Measurements from ENCODE around the gene DNAJC25.
"Not testable (repeated sequence)": the region's sequence is repeated elsewhere in the genome, so short reads cannot be mapped to it uniquely, and the experiment has no call there.

DNAJC25 gene

GRCh38 chr9:111661802-111662521, 30.8 kb downstream of the DNAJC25 start:
- in situ Hi-C loops (cut with MboI; ENCODE audit: low sequenced_read_pairs, unreplicated experiment), result no loop called here
- peak; percentile 58 for DNase-seq (ENCODE audit: low spot score)
- no peak for TF ChIP-seq CTCF (IDR thresholded peaks at IDR 0.05; ENCODE audit: borderline replicate concordance, control extremely low read depth, extremely low read depth, insufficient read depth, missing control alignments)

GRCh38 chr9:111662576-111663300, 31.6 kb downstream of the DNAJC25 start:
- TF ChIP-seq CTCF (IDR thresholded peaks at IDR 0.05; ENCODE audit: borderline replicate concordance, control extremely low read depth, extremely low read depth, insufficient read depth, missing control alignments), result no peak
- DNase-seq (ENCODE audit: low spot score), result no peak
- in situ Hi-C loops (cut with MboI; ENCODE audit: low sequenced_read_pairs, unreplicated experiment), result no loop called here

- in situ Hi-C loops (cut with MboI; ENCODE audit: low sequenced_read_pairs, unreplicated experiment), result no loop called here
- TF ChIP-seq CTCF (IDR thresholded peaks at IDR 0.05; ENCODE audit: borderline replicate concordance, control extremely low read depth, extremely low read depth, insufficient read depth, missing control alignments), result no peak
- no peak for DNase-seq (ENCODE audit: low spot score)
Observed at GRCh38 chr9:111663301-111663823, 32.2 kb downstream of the DNAJC25 start.

- TF ChIP-seq CTCF (IDR thresholded peaks at IDR 0.05; ENCODE audit: borderline replicate concordance, control extremely low read depth, extremely low read depth, insufficient read depth, missing control alignments), result no peak
- DNase-seq (ENCODE audit: low spot score), result no peak
- in situ Hi-C loops (cut with MboI; ENCODE audit: low sequenced_read_pairs, unreplicated experiment), result no loop called here
Observed at GRCh38 chr9:111668026-111668573, 37.0 kb downstream of the DNAJC25 start.

GRCh38 chr9:111668601-111669000, 37.5 kb downstream of the DNAJC25 start:
- in situ Hi-C loops (cut with MboI; ENCODE audit: low sequenced_read_pairs, unreplicated experiment); DNase-seq (ENCODE audit: low spot score): not testable (repeated sequence)

- in situ Hi-C loops (cut with MboI; ENCODE audit: low sequenced_read_pairs, unreplicated experiment), result no loop called here
- no peak for DNase-seq (ENCODE audit: low spot score)
- TF ChIP-seq CTCF (IDR thresholded peaks at IDR 0.05; ENCODE audit: borderline replicate concordance, control extremely low read depth, extremely low read depth, insufficient read depth, missing control alignments), result no peak
Observed at GRCh38 chr9:111674319-111674718, 43.2 kb downstream of the DNAJC25 start.

GRCh38 chr9:111676116-111676515, 45.0 kb downstream of the DNAJC25 start:
- no peak for DNase-seq (ENCODE audit: low spot score)
- in situ Hi-C loops (cut with MboI; ENCODE audit: low sequenced_read_pairs, unreplicated experiment), result no loop called here
- no peak for TF ChIP-seq CTCF (IDR thresholded peaks at IDR 0.05; ENCODE audit: borderline replicate concordance, control extremely low read depth, extremely low read depth, insufficient read depth, missing control alignments)

Measured in GM13976 (cell line).